ENCODE results near the gene SCAF1. TPM values are rescaled to one million over a fixed set of nuclear protein-coding genes. Genes with fewer than 3 reads are reported as not detected.

Gene SCAF1
- total and polyA plus RNA-seq, 10 donors = 7.5 to 66.2 (median 33.8) TPM

DNA sequence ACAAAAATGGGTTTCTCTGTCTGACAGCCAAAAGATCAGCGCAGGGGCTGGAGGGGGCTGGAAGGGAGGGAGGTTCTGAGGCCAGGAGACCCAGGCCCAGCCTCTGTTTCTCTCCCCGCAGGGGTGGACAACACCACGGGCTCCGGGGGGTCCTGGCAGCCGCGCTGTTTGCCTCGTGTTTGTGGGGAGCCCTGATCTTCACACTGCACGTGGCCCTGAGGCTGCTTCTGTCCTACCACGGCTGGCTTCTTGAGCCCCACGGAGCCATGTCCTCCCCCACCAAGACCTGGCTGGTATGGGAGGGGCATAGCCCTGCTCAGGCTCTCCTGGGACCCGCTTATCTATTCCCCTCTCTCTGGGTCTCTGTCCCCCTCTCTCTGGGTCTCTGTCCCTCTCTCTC, 58.6 kb downstream of the SCAF1 start:
- no peak for DNase-seq

DNA sequence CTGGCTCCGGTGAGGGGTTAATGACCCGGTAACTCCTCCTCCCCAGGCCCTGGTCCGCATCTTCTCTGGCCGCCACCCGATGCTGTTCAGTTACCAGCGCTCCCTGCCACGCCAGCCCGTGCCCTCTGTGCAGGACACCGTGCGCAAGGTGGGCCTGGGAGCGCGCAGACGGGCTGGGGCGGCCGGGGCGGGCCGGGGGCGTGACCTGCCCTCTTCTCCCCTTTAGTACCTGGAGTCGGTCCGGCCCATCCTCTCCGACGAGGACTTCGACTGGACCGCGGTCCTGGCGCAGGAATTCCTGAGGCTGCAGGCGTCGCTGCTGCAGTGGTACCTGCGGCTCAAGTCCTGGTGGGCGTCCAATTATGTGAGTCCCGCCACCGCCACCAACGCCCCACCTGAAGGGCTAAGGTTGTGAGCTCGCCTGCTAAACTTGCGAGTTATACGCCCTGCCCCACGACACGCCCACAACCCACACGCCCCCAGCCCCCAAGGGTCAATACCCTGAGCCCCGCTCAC, 59.3 kb downstream of the SCAF1 start:
- no peak overlapping the region for H3K4me3 ChIP-seq
- peaks cover 0 to 4% (median 0%) of the 10 kb centered on the region in 6 donors for H3K36me3 ChIP-seq
- 57 to 82% (median 73%) methylated on average over 22 to 40 of the region's 40 CpGs for WGBS, 5 donors
- no peaks in the 10 kb centered on the region for H3K9me3 ChIP-seq
- TF ChIP-seq, protein P1, sequence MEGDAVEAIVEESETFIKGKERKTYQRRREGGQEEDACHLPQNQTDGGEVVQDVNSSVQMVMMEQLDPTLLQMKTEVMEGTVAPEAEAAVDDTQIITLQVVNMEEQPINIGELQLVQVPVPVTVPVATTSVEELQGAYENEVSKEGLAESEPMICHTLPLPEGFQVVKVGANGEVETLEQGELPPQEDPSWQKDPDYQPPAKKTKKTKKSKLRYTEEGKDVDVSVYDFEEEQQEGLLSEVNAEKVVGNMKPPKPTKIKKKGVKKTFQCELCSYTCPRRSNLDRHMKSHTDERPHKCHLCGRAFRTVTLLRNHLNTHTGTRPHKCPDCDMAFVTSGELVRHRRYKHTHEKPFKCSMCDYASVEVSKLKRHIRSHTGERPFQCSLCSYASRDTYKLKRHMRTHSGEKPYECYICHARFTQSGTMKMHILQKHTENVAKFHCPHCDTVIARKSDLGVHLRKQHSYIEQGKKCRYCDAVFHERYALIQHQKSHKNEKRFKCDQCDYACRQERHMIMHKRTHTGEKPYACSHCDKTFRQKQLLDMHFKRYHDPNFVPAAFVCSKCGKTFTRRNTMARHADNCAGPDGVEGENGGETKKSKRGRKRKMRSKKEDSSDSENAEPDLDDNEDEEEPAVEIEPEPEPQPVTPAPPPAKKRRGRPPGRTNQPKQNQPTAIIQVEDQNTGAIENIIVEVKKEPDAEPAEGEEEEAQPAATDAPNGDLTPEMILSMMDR (IDR thresholded peaks at IDR 0.05 in 8 of 11, conservative IDR thresholded peaks at IDR 0.05 in 3 of 11) = no peak
- TF ChIP-seq POLR2AphosphoS5 (IDR thresholded peaks at IDR 0.05) = no peak
- DNase-seq = no peak
- H3K27me3 ChIP-seq (replicated peaks in 1 of 7) = peaks cover 0 to 17% (median 0%) of the 10 kb centered on the region in 7 donors
- H3K27ac ChIP-seq = no peak overlapping the region
- intact Hi-C loops (cut with DNase I; ENCODE audit: low total_unique reads) = no loop called here
- no peaks in the 10 kb centered on the region for H3K4me1 ChIP-seq

More for the DNA sequence above, 58.6 kb downstream of the SCAF1 start:
- no peak for TF ChIP-seq POLR2A (IDR thresholded peaks at IDR 0.05)
- no peak for TF ChIP-seq POLR2AphosphoS5 (IDR thresholded peaks at IDR 0.05)
- peaks cover 0 to 17% (median 0%) of the 10 kb centered on the region in 7 donors for H3K27me3 ChIP-seq (replicated peaks in 1 of 7)
- H3K4me3 ChIP-seq = no peak overlapping the region
- 63 to 79% (median 72%) methylated on average over 8 to 11 of the region's 11 CpGs for WGBS, 5 donors
- H3K36me3 ChIP-seq = no peaks in the 10 kb centered on the region
- H3K4me1 ChIP-seq = no peaks in the 10 kb centered on the region
- no peaks in the 10 kb centered on the region for H3K9me3 ChIP-seq
- intact Hi-C loops (cut with DNase I; ENCODE audit: low total_unique reads) = no loop called here
- H3K27ac ChIP-seq = no peak overlapping the region

DNA sequence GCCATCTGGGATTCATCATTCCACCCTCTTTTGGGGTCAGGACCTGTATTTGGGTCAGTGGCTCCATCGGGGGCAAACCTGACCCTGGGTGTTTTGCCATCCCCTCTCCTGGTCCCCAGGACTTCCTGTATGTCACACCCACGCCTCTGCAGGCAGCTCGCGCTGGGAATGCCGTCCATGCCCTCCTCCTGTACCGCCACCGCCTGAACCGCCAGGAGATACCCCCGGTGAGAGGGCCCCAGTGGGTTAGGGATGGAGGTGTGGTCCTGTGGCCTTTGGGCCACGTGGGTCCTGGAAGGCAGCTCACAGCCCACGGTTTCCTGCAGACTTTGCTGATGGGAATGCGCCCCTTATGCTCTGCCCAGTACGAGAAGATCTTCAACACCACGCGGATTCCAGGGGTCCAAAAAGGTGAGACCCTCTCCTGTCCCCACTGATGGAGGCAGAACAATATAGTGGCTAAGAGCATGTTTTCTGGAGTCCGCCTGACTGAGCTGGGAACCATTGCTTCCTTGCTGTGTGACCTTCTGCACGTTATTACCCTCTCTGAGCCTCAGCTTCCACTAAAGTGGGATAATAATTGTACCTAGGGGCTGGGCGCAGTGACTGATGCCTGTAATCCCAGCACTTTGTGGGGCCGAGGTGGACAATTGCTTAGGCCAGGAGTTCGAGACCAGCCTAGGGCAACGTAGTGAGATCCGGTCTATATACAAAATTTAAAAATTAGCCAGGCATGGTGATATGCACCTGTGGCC, 63.1 kb downstream of the SCAF1 start:
- Histone ChIP-seq H3K27ac (no peak overlapping the region), H3K4me3 (no peak overlapping the region), H3K9me3 (no peaks in the 10 kb centered on the region), H3K36me3 (peaks cover 0 to 5% (median 0%) of the 10 kb centered on the region in 6 donors), H3K27me3 (replicated peaks in 1 of 7) (peaks cover 0 to 17% (median 0%) of the 10 kb centered on the region in 7 donors), H3K4me1 (no peaks in the 10 kb centered on the region)
- TF ChIP-seq, protein P1 (IDR thresholded peaks at IDR 0.05 in 8 of 11, conservative IDR thresholded peaks at IDR 0.05 in 3 of 11) = no peak
- TF ChIP-seq POLR2AphosphoS5 (IDR thresholded peaks at IDR 0.05) (no peak), POLR2A (IDR thresholded peaks at IDR 0.05) (no peak)
- 84 to 90% (median 85%) methylated on average over 18 to 22 of the region's 22 CpGs for WGBS, 5 donors
- no peak for DNase-seq
- intact Hi-C loops (cut with DNase I; ENCODE audit: low total_unique reads) = no loop called here

DNA sequence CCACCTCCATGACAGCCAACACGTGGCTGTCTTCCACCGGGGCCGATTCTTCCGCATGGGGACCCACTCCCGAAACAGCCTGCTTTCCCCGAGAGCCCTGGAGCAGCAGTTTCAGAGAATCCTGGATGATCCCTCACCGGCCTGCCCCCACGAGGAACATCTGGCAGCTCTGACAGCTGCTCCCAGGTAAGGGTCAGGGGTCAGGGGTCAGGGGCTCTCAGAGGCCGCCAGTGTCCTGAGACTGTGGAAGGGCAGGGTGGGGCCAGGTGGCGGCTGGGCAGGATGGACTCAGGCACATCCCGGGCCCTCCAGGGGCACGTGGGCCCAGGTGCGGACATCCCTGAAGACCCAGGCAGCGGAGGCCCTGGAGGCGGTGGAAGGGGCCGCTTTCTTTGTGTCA, 63.9 kb downstream of the SCAF1 start:
- H3K9me3 ChIP-seq = no peaks in the 10 kb centered on the region
- H3K27me3 ChIP-seq (replicated peaks in 1 of 7) = peaks cover 0 to 13% (median 0%) of the 10 kb centered on the region in 7 donors
- DNase-seq = no peak
- intact Hi-C loops (cut with DNase I; ENCODE audit: low total_unique reads) = no loop called here
- H3K27ac ChIP-seq = no peak overlapping the region
- H3K4me1 ChIP-seq = no peaks in the 10 kb centered on the region
- H3K4me3 ChIP-seq = no peak overlapping the region
- 85 to 94% (median 92%) methylated on average over 8 to 16 of the region's 16 CpGs for WGBS, 5 donors
- TF ChIP-seq, protein P1 (IDR thresholded peaks at IDR 0.05 in 8 of 11, conservative IDR thresholded peaks at IDR 0.05 in 3 of 11) = no peak
- TF ChIP-seq POLR2A (IDR thresholded peaks at IDR 0.05) (no peak), POLR2AphosphoS5 (IDR thresholded peaks at IDR 0.05) (no peak)
- peaks cover 0 to 5% (median 0%) of the 10 kb centered on the region in 6 donors for H3K36me3 ChIP-seq

Small RNA genes lying within 50 kb of the gene (microRNA-seq; reads per million reads assigned to microRNA genes)
- gene MIR5088 = 0 to 0.70 (median 0.36) reads per million in 3 donors

Small RNA genes lying within 50 kb of the gene (small RNA-seq; reads per million reads assigned to genes)
- gene MIR5088 = 0 to 0.06 (median 0) reads per million in 4 donors

Other genes with a start within 250 kb of the SCAF1 start
- gene PTH2, start 218.8 kb upstream of the SCAF1 start, total RNA-seq = not detected
- gene PTH2, start 218.8 kb upstream of the SCAF1 start, polyA plus RNA-seq = not detected
- gene GFY, start 216.8 kb upstream of the SCAF1 start, total RNA-seq = not detected
- not detected for gene GFY, start 216.8 kb upstream of the SCAF1 start, polyA plus RNA-seq
- gene SLC17A7, start 200.7 kb upstream of the SCAF1 start, total RNA-seq = under 1 TPM in 2 of 7 donors, not detected in 5; 0.10 to 0.13 TPM
- gene SLC17A7, start 200.7 kb upstream of the SCAF1 start, polyA plus RNA-seq = under 1 TPM; 0.07 to 0.12 (median 0.10) TPM
- gene PIH1D1, start 190.4 kb upstream of the SCAF1 start, total RNA-seq = 10 to 100 TPM; 76.0 to 94.3 (median 86.1) TPM
- gene PIH1D1, start 190.4 kb upstream of the SCAF1 start, polyA plus RNA-seq = 100 to 1,000 TPM in 2 of 3 donors, 10 to 100 TPM in 1; 85.3 to 140 (median 118) TPM
- gene ALDH16A1, start 189.0 kb upstream of the SCAF1 start, total RNA-seq = 10 to 100 TPM; 38.7 to 50.2 (median 45.8) TPM
- 10 to 100 TPM; 54.9 to 99.9 (median 94.9) TPM for gene ALDH16A1, start 189.0 kb upstream of the SCAF1 start, polyA plus RNA-seq
- gene FLT3LG, start 168.0 kb upstream of the SCAF1 start, total RNA-seq = 10 to 100 TPM; 11.2 to 32.8 (median 24.1) TPM
- gene FLT3LG, start 168.0 kb upstream of the SCAF1 start, polyA plus RNA-seq = 10 to 100 TPM; 16.4 to 26.4 (median 19.9) TPM
- 1,000 to 10,000 TPM; 2,521 to 3,132 (median 2,768) TPM for gene RPL13A, start 154.6 kb upstream of the SCAF1 start, total RNA-seq
- gene RPL13A, start 154.6 kb upstream of the SCAF1 start, polyA plus RNA-seq = 1,000 to 10,000 TPM; 6,561 to 7,408 (median 7,261) TPM
- 1,000 to 10,000 TPM; 1,555 to 3,509 (median 2,434) TPM for gene RPS11, start 145.8 kb upstream of the SCAF1 start, total RNA-seq
- over 10,000 TPM in 2 of 3 donors, 1,000 to 10,000 TPM in 1; 8,326 to 12,835 (median 11,104) TPM for gene RPS11, start 145.8 kb upstream of the SCAF1 start, polyA plus RNA-seq
- gene FCGRT, start 129.5 kb upstream of the SCAF1 start, total RNA-seq = 100 to 1,000 TPM; 273 to 616 (median 435) TPM
- gene FCGRT, start 129.5 kb upstream of the SCAF1 start, polyA plus RNA-seq = 100 to 1,000 TPM; 144 to 364 (median 279) TPM
- gene RCN3, start 114.2 kb upstream of the SCAF1 start, total RNA-seq = 10 to 100 TPM; 18.9 to 44.2 (median 42.8) TPM
- 10 to 100 TPM; 25.0 to 99.2 (median 89.9) TPM for gene RCN3, start 114.2 kb upstream of the SCAF1 start, polyA plus RNA-seq
- gene NOSIP, start 61.7 kb upstream of the SCAF1 start, total RNA-seq = 10 to 100 TPM; 58.6 to 73.8 (median 70.0) TPM
- gene NOSIP, start 61.7 kb upstream of the SCAF1 start, polyA plus RNA-seq = 100 to 1,000 TPM; 129 to 152 (median 149) TPM
- 1 to 10 TPM in 5 of 7 donors, under 1 TPM in 2; 0.37 to 7.9 (median 1.3) TPM for gene PRRG2, start 60.9 kb upstream of the SCAF1 start, total RNA-seq
- gene PRRG2, start 60.9 kb upstream of the SCAF1 start, polyA plus RNA-seq = 1 to 10 TPM in 2 of 3 donors, under 1 TPM in 1; 0.91 to 2.3 (median 1.3) TPM
- 10 to 100 TPM; 18.8 to 44.3 (median 34.6) TPM for gene PRR12, start 51.0 kb upstream of the SCAF1 start, total RNA-seq
- 10 to 100 TPM in 1 of 3 donors, 1 to 10 TPM in 2; 3.7 to 21.4 (median 3.9) TPM for gene PRR12, start 51.0 kb upstream of the SCAF1 start, polyA plus RNA-seq
- 10 to 100 TPM; 30.9 to 57.6 (median 44.4) TPM for gene RRAS, start 2.1 kb upstream of the SCAF1 start, total RNA-seq
- 100 to 1,000 TPM in 1 of 3 donors, 10 to 100 TPM in 2; 66.5 to 106 (median 98.2) TPM for gene RRAS, start 2.1 kb upstream of the SCAF1 start, polyA plus RNA-seq
- gene IRF3, start 23.6 kb downstream of the SCAF1 start, total RNA-seq = 100 to 1,000 TPM in 4 of 7 donors, 10 to 100 TPM in 3; 87.9 to 150 (median 127) TPM
- 100 to 1,000 TPM; 127 to 294 (median 276) TPM for gene IRF3, start 23.6 kb downstream of the SCAF1 start, polyA plus RNA-seq
- 10 to 100 TPM in 6 of 7 donors, 1 to 10 TPM in 1; 7.8 to 26.6 (median 16.3) TPM for gene BCL2L12, start 23.7 kb downstream of the SCAF1 start, total RNA-seq
- 10 to 100 TPM; 26.5 to 36.7 (median 30.1) TPM for gene BCL2L12, start 23.7 kb downstream of the SCAF1 start, polyA plus RNA-seq
- 100 to 1,000 TPM; 108 to 136 (median 115) TPM for gene PRMT1, start 35.1 kb downstream of the SCAF1 start, total RNA-seq
- 100 to 1,000 TPM; 114 to 175 (median 134) TPM for gene PRMT1, start 35.1 kb downstream of the SCAF1 start, polyA plus RNA-seq
- gene ADM5, start 47.4 kb downstream of the SCAF1 start, total RNA-seq = 10 to 100 TPM in 1 of 7 donors, 1 to 10 TPM in 6; 1.4 to 14.2 (median 5.0) TPM
- 1 to 10 TPM; 1.5 to 3.6 (median 3.5) TPM for gene ADM5, start 47.4 kb downstream of the SCAF1 start, polyA plus RNA-seq
- 10 to 100 TPM in 5 of 7 donors, 1 to 10 TPM in 2; 6.8 to 17.0 (median 16.4) TPM for gene CPT1C, start 48.9 kb downstream of the SCAF1 start, total RNA-seq
- gene CPT1C, start 48.9 kb downstream of the SCAF1 start, polyA plus RNA-seq = 10 to 100 TPM in 2 of 3 donors, 1 to 10 TPM in 1; 5.2 to 15.7 (median 11.8) TPM
- 1 to 10 TPM in 1 of 7 donors, under 1 TPM in 2, not detected in 4; 0.37 to 2.1 (median 0.92) TPM for gene TSKS, start 121.1 kb downstream of the SCAF1 start, total RNA-seq
- gene TSKS, start 121.1 kb downstream of the SCAF1 start, polyA plus RNA-seq = 1 to 10 TPM in 1 of 3 donors, under 1 TPM in 2; 0.26 to 1.0 (median 0.85) TPM
- gene AP2A1, start 124.8 kb downstream of the SCAF1 start, total RNA-seq = 100 to 1,000 TPM in 3 of 7 donors, 10 to 100 TPM in 4; 79.8 to 108 (median 95.4) TPM
- 10 to 100 TPM; 18.1 to 43.6 (median 19.0) TPM for gene AP2A1, start 124.8 kb downstream of the SCAF1 start, polyA plus RNA-seq
- gene FUZ, start 171.1 kb downstream of the SCAF1 start, total RNA-seq = 10 to 100 TPM; 10.7 to 22.1 (median 15.1) TPM
- gene FUZ, start 171.1 kb downstream of the SCAF1 start, polyA plus RNA-seq = 10 to 100 TPM; 16.7 to 20.3 (median 16.9) TPM
- 10 to 100 TPM; 29.4 to 61.0 (median 50.7) TPM for gene MED25, start 176.1 kb downstream of the SCAF1 start, total RNA-seq
- 10 to 100 TPM; 26.6 to 42.7 (median 35.3) TPM for gene MED25, start 176.1 kb downstream of the SCAF1 start, polyA plus RNA-seq
- 100 to 1,000 TPM in 3 of 7 donors, 10 to 100 TPM in 4; 69.6 to 127 (median 98.4) TPM for gene PTOV1, start 208.9 kb downstream of the SCAF1 start, total RNA-seq
- gene PTOV1, start 208.9 kb downstream of the SCAF1 start, polyA plus RNA-seq = 100 to 1,000 TPM in 1 of 3 donors, 10 to 100 TPM in 2; 61.4 to 120 (median 70.9) TPM
- 100 to 1,000 TPM in 5 of 7 donors, 10 to 100 TPM in 2; 80.9 to 203 (median 111) TPM for gene PNKP, start 225.4 kb downstream of the SCAF1 start, total RNA-seq
- gene PNKP, start 225.4 kb downstream of the SCAF1 start, polyA plus RNA-seq = 100 to 1,000 TPM in 1 of 3 donors, 10 to 100 TPM in 2; 36.6 to 135 (median 66.2) TPM
- gene AKT1S1, start 235.1 kb downstream of the SCAF1 start, total RNA-seq = 10 to 100 TPM in 6 of 7 donors, 1 to 10 TPM in 1; 8.7 to 27.8 (median 20.1) TPM
- 10 to 100 TPM; 11.6 to 24.8 (median 13.9) TPM for gene AKT1S1, start 235.1 kb downstream of the SCAF1 start, polyA plus RNA-seq
- 10 to 100 TPM; 26.8 to 53.5 (median 38.2) TPM for gene TBC1D17, start 235.5 kb downstream of the SCAF1 start, total RNA-seq
- gene TBC1D17, start 235.5 kb downstream of the SCAF1 start, polyA plus RNA-seq = 10 to 100 TPM; 20.8 to 39.8 (median 34.9) TPM